CD4-positive, alpha-beta T cell treated with Interleukin-17A for 1 hour (primary cell): ENCODE measurements around the gene A2M.

Source experiments
- DNase-seq: peaks from one replicate; pipeline ENCODE4 v3.0.0-alpha.2; 2020

The A2M gene

GRCh38 chr12:9098115-9098452 is 17.6 kb downstream of the A2M start:
- no peak for DNase-seq

GRCh38 chr12:9096563-9097176 is 19.0 kb downstream of the A2M start:
- DNase-seq: no peak

- no peak for DNase-seq
These were observed 20.4 kb downstream of the A2M start for GRCh38 chr12:9095322-9095721.

GRCh38 chr12:9094512-9095206 is 21.1 kb downstream of the A2M start:
- DNase-seq: no peak

GRCh38 chr12:9091891-9092598 is 23.7 kb downstream of the A2M start:
- DNase-seq: no peak

GRCh38 chr12:9090220-9090619 is 25.5 kb downstream of the A2M start:
- DNase-seq: no peak

- DNase-seq: no peak
These were observed 28.5 kb downstream of the A2M start for GRCh38 chr12:9087087-9087835.

- DNase-seq: no peak
These were observed 29.6 kb downstream of the A2M start for GRCh38 chr12:9086087-9086486.

GRCh38 chr12:9084417-9084816 is 31.3 kb downstream of the A2M start:
- DNase-seq: no peak

GRCh38 chr12:9083793-9084192 is 31.9 kb downstream of the A2M start:
- DNase-seq: no peak

GRCh38 chr12:9081667-9082427 is 33.9 kb downstream of the A2M start:
- no peak for DNase-seq

- DNase-seq: no peak
These were observed 35.6 kb downstream of the A2M start for GRCh38 chr12:9079883-9080675.

GRCh38 chr12:9079082-9079481 is 36.6 kb downstream of the A2M start:
- no peak for DNase-seq

- no peak for DNase-seq
These were observed 38.3 kb downstream of the A2M start for GRCh38 chr12:9077152-9078031.

GRCh38 chr12:9076733-9077132 is 39.0 kb downstream of the A2M start:
- DNase-seq: no peak

- DNase-seq: no peak
These were observed 40.6 kb downstream of the A2M start for GRCh38 chr12:9075138-9075535.

GRCh38 chr12:9074484-9075137 is 41.1 kb downstream of the A2M start:
- DNase-seq: no peak

- no peak for DNase-seq
These were observed 42.6 kb downstream of the A2M start for GRCh38 chr12:9073076-9073475.

GRCh38 chr12:9072481-9073038 is 43.2 kb downstream of the A2M start:
- no peak for DNase-seq

- DNase-seq: no peak
These were observed 43.8 kb downstream of the A2M start for GRCh38 chr12:9071969-9072368.
